HFF-Myc (cell line): ENCODE results near the gene COLQ.

Source experiments
- DNase-seq: peaks from one replicate; pipeline ENCODE4 v3.0.0-alpha.2; 2011; ENCODE audit warnings: low read depth; ENCODE audit errors: extremely low read depth
- H3K4me3 ChIP-seq: replicated peaks from 2 replicates; pipeline ENCODE4 v1.5.1; 2011; ENCODE audit warnings: low read depth, mild to moderate bottlenecking, control low read depth, low read length
- TF ChIP-seq, protein P1 (sequence below): IDR thresholded peaks from 2 replicates; pipeline ENCODE4 v1.5.1; 2012; ENCODE audit warnings: mild to moderate bottlenecking, low read depth, low read length, control low read depth; ENCODE audit errors: missing control alignments

Gene COLQ

GRCh38 chr3:15513116-15513515, 8.4 kb downstream of the COLQ start:
- H3K4me3 ChIP-seq: no peak overlapping the region
- TF ChIP-seq, protein P1, sequence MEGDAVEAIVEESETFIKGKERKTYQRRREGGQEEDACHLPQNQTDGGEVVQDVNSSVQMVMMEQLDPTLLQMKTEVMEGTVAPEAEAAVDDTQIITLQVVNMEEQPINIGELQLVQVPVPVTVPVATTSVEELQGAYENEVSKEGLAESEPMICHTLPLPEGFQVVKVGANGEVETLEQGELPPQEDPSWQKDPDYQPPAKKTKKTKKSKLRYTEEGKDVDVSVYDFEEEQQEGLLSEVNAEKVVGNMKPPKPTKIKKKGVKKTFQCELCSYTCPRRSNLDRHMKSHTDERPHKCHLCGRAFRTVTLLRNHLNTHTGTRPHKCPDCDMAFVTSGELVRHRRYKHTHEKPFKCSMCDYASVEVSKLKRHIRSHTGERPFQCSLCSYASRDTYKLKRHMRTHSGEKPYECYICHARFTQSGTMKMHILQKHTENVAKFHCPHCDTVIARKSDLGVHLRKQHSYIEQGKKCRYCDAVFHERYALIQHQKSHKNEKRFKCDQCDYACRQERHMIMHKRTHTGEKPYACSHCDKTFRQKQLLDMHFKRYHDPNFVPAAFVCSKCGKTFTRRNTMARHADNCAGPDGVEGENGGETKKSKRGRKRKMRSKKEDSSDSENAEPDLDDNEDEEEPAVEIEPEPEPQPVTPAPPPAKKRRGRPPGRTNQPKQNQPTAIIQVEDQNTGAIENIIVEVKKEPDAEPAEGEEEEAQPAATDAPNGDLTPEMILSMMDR: no peak
- no peak for DNase-seq

GRCh38 chr3:15512166-15512565, 9.3 kb downstream of the COLQ start:
- TF ChIP-seq, protein P1: no peak
- no peak for DNase-seq
- no peak overlapping the region for H3K4me3 ChIP-seq

DNA sequence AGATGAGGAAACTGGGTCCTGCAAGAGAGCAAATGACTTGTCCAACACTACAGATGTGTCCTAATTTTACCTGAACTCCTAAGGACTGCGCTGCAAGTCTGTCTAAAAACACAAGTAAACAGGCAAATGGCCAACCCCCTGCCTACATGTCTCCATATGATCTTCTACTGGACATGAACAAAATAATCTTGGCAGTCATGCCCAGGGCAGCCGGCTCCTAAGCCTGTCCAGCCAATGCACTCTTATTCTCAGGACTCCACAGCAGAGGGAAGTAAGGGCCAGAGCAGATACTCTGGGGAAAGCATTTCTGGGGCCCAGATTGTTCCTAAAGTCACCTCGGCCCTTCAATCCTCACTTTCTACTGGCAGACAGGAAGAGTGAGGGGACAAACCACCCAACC, 10.3 kb downstream of the COLQ start:
- TF ChIP-seq, protein P1: no peak
- no peak overlapping the region for H3K4me3 ChIP-seq
- DNase-seq: no peak

DNA sequence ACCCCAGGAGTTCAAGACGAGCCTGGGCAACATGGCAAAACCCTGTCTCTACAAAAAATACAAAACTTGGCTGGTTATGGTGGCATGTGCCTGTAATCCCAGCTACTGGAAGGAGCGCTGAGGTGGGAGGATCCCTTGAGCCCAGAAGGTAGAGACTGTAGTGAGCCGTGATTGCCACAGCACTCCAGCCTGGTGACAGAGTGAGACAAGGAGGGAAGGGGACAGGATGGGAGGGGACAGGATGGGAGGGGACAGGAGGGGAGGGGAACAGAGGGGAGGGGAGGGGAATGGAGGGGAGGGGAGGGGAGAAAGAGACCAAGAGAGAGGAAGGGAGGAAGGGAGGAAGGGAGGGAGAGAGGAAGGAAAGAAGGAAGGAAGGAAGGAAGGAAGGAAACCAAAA, 11.0 kb downstream of the COLQ start:
- DNase-seq: no peak
- no peak overlapping the region for H3K4me3 ChIP-seq
- TF ChIP-seq, protein P1: no peak

- TF ChIP-seq, protein P1: no peak
- no peak for DNase-seq
- H3K4me3 ChIP-seq: no peak overlapping the region
These were observed 14.9 kb downstream of the COLQ start for GRCh38 chr3:15506571-15506970.

DNA sequence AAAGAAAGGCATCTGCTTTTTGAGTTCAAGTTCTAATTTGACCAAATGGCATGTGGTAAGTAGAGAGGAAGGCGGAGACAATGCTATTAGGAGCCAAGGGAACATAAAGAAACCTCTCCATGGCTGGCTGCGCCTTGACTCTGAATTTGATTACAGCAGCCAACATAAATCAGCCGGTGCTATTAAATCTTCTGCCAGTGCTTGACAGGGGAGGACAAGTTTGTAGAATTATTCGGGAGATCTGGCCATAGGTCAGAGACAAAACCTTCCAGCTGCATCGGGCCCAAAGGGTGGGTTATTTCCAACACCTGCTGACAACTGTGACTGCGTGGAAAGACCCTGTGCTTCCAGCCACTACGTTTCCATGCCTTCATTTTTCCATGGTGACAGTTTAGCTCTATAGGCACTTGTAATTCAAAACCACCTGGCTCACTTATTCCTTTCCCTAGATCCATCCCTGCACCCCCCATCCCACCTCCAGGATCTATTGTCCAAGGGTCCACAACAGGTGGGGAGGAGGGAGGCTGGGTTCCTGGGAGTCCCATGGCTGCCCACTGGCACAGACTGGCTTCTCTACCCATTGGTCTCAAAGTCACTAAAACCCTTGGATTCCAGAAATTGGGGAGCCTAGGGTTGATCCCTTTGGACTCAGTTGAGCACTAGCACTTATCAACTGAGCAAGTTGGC, 15.9 kb downstream of the COLQ start:
- TF ChIP-seq, protein P1: no peak
- no peak for DNase-seq
- no peak overlapping the region for H3K4me3 ChIP-seq

DNA sequence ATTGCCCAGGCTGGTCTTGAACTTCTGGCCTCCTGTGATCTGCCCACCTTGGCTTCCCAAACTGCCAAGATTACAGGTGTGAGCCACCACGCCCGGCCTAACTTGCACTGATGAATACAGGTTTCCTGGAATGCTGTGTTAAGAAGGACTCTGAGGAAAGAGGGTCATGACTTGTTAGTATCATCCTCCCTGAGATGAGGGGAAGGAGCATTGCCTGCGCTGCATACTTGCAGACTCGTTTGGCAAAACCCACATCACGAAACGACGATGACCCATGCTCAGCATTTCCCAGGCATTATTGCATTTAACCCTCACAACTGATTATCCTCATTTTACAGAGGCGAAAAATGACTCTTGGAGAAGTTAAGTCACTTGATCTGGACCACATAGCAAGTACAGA, 18.9 kb downstream of the COLQ start:
- H3K4me3 ChIP-seq: no peak overlapping the region
- no peak for DNase-seq
- TF ChIP-seq, protein P1: no peak
